ENCODE data around the gene GFRA1.

- TF ChIP-seq CTCF (IDR thresholded peaks at IDR 0.05) (no peak), POLR2A (IDR thresholded peaks at IDR 0.05) (no peak), POLR2AphosphoS5 (IDR thresholded peaks at IDR 0.05) (no peak), EP300 (IDR thresholded peaks at IDR 0.05) (no peak)
Measured at GRCh38 chr10:116151076-116151475, 121.9 kb downstream of the GFRA1 start.
